Astrocyte (in vitro differentiated cells and primary cell): ENCODE measurements around the gene MAP3K14. TPM values are rescaled to one million over a fixed set of nuclear protein-coding genes. Genes with fewer than 3 reads are reported as not detected.

ENCODE experiments used
- DNase-seq: peaks from one replicate; pipeline ENCODE4 v3.0.0-alpha.2; 2010; ENCODE audit warnings: low read depth
- FAIRE-seq: peaks from 2 replicates; lab custom pipeline; 2011; peaks lifted over from hg19 to GRCh38; lab: Jason Lieb, UNC
- H2AFZ ChIP-seq: 2 replicates; pipeline ENCODE4 v1.6.0; 2012; ENCODE audit warnings: low read depth, low read length, inconsistent platforms
- H3K27ac ChIP-seq: 2 replicates; pipeline ENCODE4 v1.5.1; 2011; ENCODE audit warnings: low read depth, low read length, inconsistent platforms
- H3K27me3 ChIP-seq: 2 replicates; pipeline ENCODE4 v1.6.0; 2011; ENCODE audit warnings: low read length, inconsistent platforms; ENCODE audit not compliant: insufficient read depth
- H3K36me3 ChIP-seq: 2 replicates; pipeline ENCODE4 v1.5.1; 2011; ENCODE audit warnings: low read length, inconsistent platforms; ENCODE audit not compliant: insufficient read depth
- H3K4me1 ChIP-seq: 2 replicates; pipeline ENCODE4 v1.5.1; 2011; ENCODE audit warnings: low read length, inconsistent platforms; ENCODE audit not compliant: insufficient read depth
- H3K4me2 ChIP-seq: 2 replicates; pipeline ENCODE4 v1.6.0; 2012; ENCODE audit warnings: low read length, inconsistent platforms
- H3K4me3 ChIP-seq: 2 replicates; pipeline ENCODE4 v1.5.1; 2011; ENCODE audit warnings: low read depth, mild to moderate bottlenecking, low read length, inconsistent platforms; ENCODE audit not compliant: insufficient read depth
- H3K79me2 ChIP-seq: 2 replicates; pipeline ENCODE4 v1.6.0; 2012; ENCODE audit warnings: mild to moderate bottlenecking, low read length, inconsistent platforms; ENCODE audit not compliant: insufficient read depth
- H3K9ac ChIP-seq: 2 replicates; pipeline ENCODE4 v1.6.0; 2012; ENCODE audit warnings: mild to moderate bottlenecking, low read length, inconsistent platforms
- H3K9me3 ChIP-seq: 2 replicates; pipeline ENCODE4 v1.5.1; 2012; ENCODE audit warnings: low read depth, mild to moderate bottlenecking, low read length, inconsistent platforms; ENCODE audit not compliant: insufficient read depth
- H4K20me1 ChIP-seq: 2 replicates; pipeline ENCODE4 v1.6.0; 2012; ENCODE audit warnings: low read length, inconsistent platforms; ENCODE audit not compliant: insufficient read depth
- H3K27ac Mint-ChIP-seq: one replicate; pipeline ENCODE4 v1.8.0; 2021; ENCODE audit warnings: mild to moderate bottlenecking, mixed read lengths; ENCODE audit not compliant: unreplicated experiment
- H3K27me3 Mint-ChIP-seq: one replicate; pipeline ENCODE4 v1.8.0; 2021; ENCODE audit warnings: low read depth, mixed read lengths; ENCODE audit not compliant: unreplicated experiment
- H3K36me3 Mint-ChIP-seq: one replicate; pipeline ENCODE4 v1.8.0; 2021; ENCODE audit warnings: low read depth, mixed read lengths; ENCODE audit not compliant: unreplicated experiment
- H3K4me1 Mint-ChIP-seq: one replicate; pipeline ENCODE4 v1.8.0; 2021; ENCODE audit warnings: low read depth, mixed read lengths; ENCODE audit not compliant: unreplicated experiment
- H3K4me3 Mint-ChIP-seq: one replicate; pipeline ENCODE4 v1.8.0; 2021; ENCODE audit warnings: mild to moderate bottlenecking, moderate library complexity, mixed read lengths; ENCODE audit not compliant: unreplicated experiment
- H3K9me3 Mint-ChIP-seq: one replicate; pipeline ENCODE4 v1.8.0; 2021; ENCODE audit warnings: mild to moderate bottlenecking, mixed read lengths; ENCODE audit not compliant: unreplicated experiment
- EZH2 ChIP-seq: IDR thresholded peaks from 2 replicates; pipeline ENCODE4 v1.6.1; 2012; ENCODE audit warnings: mild to moderate bottlenecking, low read length, inconsistent platforms; ENCODE audit not compliant: insufficient read depth
- total RNA-seq: library from RNA; stranded (reverse); gene quantifications from 2 replicates; pipeline ENCODE4 v1.2.1, GENCODE V29; 2021
- TF ChIP-seq, protein P1 (sequence below): IDR thresholded peaks from 2 replicates; pipeline ENCODE4 v1.5.1; 2011; ENCODE audit warnings: low read depth, mild to moderate bottlenecking, inconsistent platforms, low read length, moderate library complexity; ENCODE audit not compliant: insufficient read depth

Gene MAP3K14
- total RNA-seq, 1 donor from 2014 or later: 10.8 TPM

GRCh38 chr17:45313421-45313771, 3.4 kb downstream of the MAP3K14 start:
- Histone ChIP-seq H3K27ac (peak overlapping the region; percentile 59), H3K27me3 (no peaks in the 10 kb centered on the region), H3K4me3 (no peak overlapping the region), H2AFZ (no peak overlapping the region), H3K79me2 (peaks cover 80% of the 10 kb centered on the region), H3K4me1 (peaks cover 52% of the 10 kb centered on the region), H3K36me3 (no peaks in the 10 kb centered on the region), H3K9me3 (no peaks in the 10 kb centered on the region), H4K20me1 (peaks cover 74% of the 10 kb centered on the region), H3K4me2 (peak overlapping the region; percentile 94), H3K9ac (peak overlapping the region; percentile 51)
- DNase-seq: no peak
- no peaks in the 10 kb centered on the region for H3K27me3 Mint-ChIP-seq
- H3K4me3 Mint-ChIP-seq: peak overlapping the region; percentile 91
- H3K9me3 Mint-ChIP-seq: no peaks in the 10 kb centered on the region
- TF ChIP-seq, protein P1, sequence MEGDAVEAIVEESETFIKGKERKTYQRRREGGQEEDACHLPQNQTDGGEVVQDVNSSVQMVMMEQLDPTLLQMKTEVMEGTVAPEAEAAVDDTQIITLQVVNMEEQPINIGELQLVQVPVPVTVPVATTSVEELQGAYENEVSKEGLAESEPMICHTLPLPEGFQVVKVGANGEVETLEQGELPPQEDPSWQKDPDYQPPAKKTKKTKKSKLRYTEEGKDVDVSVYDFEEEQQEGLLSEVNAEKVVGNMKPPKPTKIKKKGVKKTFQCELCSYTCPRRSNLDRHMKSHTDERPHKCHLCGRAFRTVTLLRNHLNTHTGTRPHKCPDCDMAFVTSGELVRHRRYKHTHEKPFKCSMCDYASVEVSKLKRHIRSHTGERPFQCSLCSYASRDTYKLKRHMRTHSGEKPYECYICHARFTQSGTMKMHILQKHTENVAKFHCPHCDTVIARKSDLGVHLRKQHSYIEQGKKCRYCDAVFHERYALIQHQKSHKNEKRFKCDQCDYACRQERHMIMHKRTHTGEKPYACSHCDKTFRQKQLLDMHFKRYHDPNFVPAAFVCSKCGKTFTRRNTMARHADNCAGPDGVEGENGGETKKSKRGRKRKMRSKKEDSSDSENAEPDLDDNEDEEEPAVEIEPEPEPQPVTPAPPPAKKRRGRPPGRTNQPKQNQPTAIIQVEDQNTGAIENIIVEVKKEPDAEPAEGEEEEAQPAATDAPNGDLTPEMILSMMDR: no peak
- no peak for TF ChIP-seq EZH2
- peak overlapping the region; percentile 56 for H3K27ac Mint-ChIP-seq
- peaks cover 56% of the 10 kb centered on the region for H3K4me1 Mint-ChIP-seq
- peaks cover 11% of the 10 kb centered on the region for H3K36me3 Mint-ChIP-seq
- FAIRE-seq: no peak

DNA sequence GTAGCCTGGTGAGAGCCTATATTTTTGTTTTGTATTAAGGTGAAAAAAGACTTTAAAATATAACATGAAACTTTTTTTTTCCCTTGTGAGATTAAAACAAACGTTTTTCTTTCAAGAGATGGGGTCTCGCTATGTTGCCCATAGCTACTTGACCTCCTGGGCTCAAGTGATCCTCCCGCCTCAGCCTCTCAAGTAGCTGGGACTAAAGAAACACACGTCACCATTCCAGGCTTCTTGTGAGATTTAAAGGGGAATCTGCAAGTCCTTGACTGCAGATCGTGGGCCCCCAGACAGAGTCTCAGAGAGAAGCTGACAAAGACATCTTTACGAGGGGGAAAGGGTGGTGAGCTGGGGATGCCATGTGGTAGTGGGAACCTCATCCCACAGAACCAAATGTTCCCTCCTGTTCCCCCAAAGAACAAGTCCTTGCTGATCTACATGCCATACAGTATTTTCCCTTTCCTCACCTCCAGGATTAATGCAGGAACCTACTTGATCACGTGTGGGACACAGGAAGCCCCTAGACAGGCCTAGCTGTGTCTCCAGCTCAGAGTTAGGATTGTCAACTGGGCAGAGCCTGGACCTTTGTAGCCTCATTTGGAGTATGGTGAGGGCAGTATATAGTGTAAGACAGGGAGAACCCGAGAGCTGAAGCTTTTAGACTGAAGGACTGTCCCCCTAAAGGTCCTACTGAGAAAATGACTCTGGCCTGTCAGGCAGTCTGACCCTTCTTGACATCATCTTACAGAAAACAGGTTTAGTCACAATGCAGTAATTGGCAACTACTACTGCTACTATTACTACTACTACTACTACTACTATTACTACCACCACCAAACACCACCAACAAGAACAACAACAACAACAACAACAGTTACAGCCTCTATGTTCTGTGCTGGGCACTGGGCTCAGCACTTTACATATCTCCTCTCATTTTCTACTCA, 4.1 kb downstream of the MAP3K14 start:
- no peak overlapping the region for H2AFZ ChIP-seq
- peak overlapping the region; percentile 51 for H3K9ac ChIP-seq
- no peak for DNase-seq
- FAIRE-seq: no peak
- no peaks in the 10 kb centered on the region for H3K27me3 Mint-ChIP-seq
- H3K9me3 ChIP-seq: no peaks in the 10 kb centered on the region
- peaks cover 80% of the 10 kb centered on the region for H4K20me1 ChIP-seq
- H3K27ac ChIP-seq: peak overlapping the region; percentile 59
- peak overlapping the region; percentile 25 for H3K4me3 ChIP-seq
- H3K4me3 Mint-ChIP-seq: peak overlapping the region; percentile 17
- H3K27me3 ChIP-seq: no peaks in the 10 kb centered on the region
- H3K9me3 Mint-ChIP-seq: no peaks in the 10 kb centered on the region
- peaks cover 55% of the 10 kb centered on the region for H3K4me1 ChIP-seq
- peak overlapping the region; percentile 56 for H3K27ac Mint-ChIP-seq
- H3K4me1 Mint-ChIP-seq: peaks cover 51% of the 10 kb centered on the region
- H3K36me3 Mint-ChIP-seq: peaks cover 12% of the 10 kb centered on the region
- no peak for TF ChIP-seq EZH2
- TF ChIP-seq, protein P1: no peak
- H3K36me3 ChIP-seq: no peaks in the 10 kb centered on the region
- H3K4me2 ChIP-seq: peak overlapping the region; percentile 69
- peaks cover 86% of the 10 kb centered on the region for H3K79me2 ChIP-seq
